Hepatocyte (in vitro differentiated cells): Measurements from ENCODE around the gene SFRP5.

Experiments
- EZH2 ChIP-seq: fragments of 200-600 bp; sonication (generic); IDR thresholded peaks from 2 replicates; pipeline ENCODE4 v1.6.1; 2016; ENCODE audit warnings: antibody characterized with exemption, mild to moderate bottlenecking, borderline replicate concordance
- TF ChIP-seq, protein P1 (sequence below): fragments of 200-600 bp; sonication (generic); IDR thresholded peaks from 2 replicates; pipeline ENCODE4 v1.5.1; 2016; ENCODE audit warnings: antibody characterized with exemption, mild to moderate bottlenecking; ENCODE audit not compliant: poor library complexity

DNA sequence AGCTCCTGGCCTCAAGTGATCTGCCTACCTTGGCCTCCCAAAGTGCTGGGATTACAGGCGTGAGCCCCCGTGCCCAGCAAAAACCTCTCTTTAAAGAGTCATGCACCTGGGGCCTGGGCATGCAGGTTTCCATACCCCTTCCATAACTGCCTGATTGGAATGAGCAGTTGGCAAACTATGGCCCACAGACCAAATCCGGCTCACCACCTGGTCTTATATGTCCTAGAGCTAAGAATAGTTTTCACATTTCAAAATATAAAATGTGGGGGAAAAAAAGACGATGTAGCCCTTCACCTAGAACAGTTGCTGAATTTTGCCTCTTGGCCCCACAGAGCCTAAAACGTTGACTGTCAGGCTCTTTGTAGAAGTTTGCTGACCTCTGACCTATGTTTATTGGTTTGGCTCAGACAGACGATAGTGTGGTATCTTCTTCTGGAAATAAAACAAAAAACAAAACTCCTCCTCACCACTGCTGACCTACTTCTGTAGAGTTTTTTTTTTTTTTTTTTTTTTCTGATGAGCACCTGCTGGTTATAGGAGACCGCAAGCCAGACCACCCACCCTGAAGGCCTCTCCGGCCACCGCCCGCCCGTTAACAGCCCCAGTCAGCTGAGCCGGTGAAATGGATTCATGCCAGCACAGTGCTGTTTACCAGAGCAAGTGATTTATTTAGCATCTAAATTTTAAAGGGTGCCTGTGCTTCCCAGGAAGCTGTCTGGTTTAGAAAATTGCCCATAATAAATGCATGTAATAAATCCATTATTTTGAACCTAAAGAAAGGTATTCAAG, 33.5 kb upstream of the SFRP5 start:
- TF ChIP-seq, protein P1, sequence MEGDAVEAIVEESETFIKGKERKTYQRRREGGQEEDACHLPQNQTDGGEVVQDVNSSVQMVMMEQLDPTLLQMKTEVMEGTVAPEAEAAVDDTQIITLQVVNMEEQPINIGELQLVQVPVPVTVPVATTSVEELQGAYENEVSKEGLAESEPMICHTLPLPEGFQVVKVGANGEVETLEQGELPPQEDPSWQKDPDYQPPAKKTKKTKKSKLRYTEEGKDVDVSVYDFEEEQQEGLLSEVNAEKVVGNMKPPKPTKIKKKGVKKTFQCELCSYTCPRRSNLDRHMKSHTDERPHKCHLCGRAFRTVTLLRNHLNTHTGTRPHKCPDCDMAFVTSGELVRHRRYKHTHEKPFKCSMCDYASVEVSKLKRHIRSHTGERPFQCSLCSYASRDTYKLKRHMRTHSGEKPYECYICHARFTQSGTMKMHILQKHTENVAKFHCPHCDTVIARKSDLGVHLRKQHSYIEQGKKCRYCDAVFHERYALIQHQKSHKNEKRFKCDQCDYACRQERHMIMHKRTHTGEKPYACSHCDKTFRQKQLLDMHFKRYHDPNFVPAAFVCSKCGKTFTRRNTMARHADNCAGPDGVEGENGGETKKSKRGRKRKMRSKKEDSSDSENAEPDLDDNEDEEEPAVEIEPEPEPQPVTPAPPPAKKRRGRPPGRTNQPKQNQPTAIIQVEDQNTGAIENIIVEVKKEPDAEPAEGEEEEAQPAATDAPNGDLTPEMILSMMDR = no peak
- no peak for TF ChIP-seq EZH2
